Measurements from ENCODE around the gene CLN3. TPM values are rescaled to one million over a fixed set of nuclear protein-coding genes. Genes with fewer than 3 reads are reported as not detected.

Gene CLN3
- total RNA-seq, 1 donor from 2014 or later: 4.4 TPM

DNA sequence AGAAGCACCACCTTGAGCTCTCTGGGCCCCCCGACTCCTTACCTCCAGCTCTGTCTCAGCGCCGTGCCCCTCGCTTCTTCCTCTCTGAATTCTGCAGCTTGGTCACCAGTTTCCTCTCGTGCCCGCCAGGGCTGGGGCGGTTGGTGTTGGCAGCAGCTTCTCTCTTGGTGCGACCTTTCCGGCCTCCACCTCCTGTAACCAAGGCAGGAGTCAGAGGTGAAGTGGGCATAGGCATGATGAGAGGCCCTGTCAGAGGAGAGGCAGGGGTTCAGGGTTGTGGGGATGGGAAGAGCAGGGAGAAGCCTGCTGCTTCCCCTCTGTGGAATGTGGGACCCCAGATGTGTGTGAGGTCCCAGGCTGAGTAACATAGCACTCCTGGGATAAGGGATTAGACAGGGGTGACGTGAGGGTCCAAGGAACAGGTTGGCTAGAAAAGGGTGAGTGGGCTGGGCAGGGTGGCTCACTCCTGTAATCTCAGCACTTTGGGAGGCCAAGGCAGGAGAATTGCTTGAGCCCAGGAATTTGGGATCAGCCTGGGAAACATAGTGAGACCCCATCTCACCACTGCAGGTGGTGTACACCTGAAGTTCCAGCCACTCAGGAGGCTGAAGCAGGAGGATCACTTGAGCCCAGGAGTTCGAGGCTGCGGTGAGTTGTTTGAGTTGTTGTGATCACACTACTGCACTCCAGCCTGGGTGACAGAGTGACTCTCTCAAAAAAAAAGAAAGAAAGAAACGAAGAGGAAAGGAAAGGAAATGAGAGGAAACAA, 46.3 kb upstream of the CLN3 start:
- no peaks in the 10 kb centered on the region for H4K20me1 ChIP-seq (ENCODE audit: low read depth)
- H3K4me3 ChIP-seq: no peak overlapping the region
- no peaks in the 10 kb centered on the region for H3K27me3 ChIP-seq
- no peaks in the 10 kb centered on the region for H3K4me1 ChIP-seq
- H3K79me2 ChIP-seq (ENCODE audit: low read depth): no peaks in the 10 kb centered on the region
- DNase-seq (ENCODE audit: low spot score): no peak
- H3K36me3 ChIP-seq: no peaks in the 10 kb centered on the region
- no peak overlapping the region for H3K27ac Mint-ChIP-seq
- no peaks in the 10 kb centered on the region for H3F3A ChIP-seq (ENCODE audit: low read depth)
- H3K27ac ChIP-seq: no peak overlapping the region
- no peak overlapping the region for H3K4me3 Mint-ChIP-seq
- H2AFZ ChIP-seq (replicated peaks): no peak overlapping the region
- H3K27me3 Mint-ChIP-seq (ENCODE audit: insufficient read depth, low read depth): peaks cover 6% of the 10 kb centered on the region
- no peak for TF ChIP-seq EZH2phosphoT487 (IDR thresholded peaks at IDR 0.05)
- TF ChIP-seq EZH2 (IDR thresholded peaks at IDR 0.05): no peak
- TF ChIP-seq, protein P1, sequence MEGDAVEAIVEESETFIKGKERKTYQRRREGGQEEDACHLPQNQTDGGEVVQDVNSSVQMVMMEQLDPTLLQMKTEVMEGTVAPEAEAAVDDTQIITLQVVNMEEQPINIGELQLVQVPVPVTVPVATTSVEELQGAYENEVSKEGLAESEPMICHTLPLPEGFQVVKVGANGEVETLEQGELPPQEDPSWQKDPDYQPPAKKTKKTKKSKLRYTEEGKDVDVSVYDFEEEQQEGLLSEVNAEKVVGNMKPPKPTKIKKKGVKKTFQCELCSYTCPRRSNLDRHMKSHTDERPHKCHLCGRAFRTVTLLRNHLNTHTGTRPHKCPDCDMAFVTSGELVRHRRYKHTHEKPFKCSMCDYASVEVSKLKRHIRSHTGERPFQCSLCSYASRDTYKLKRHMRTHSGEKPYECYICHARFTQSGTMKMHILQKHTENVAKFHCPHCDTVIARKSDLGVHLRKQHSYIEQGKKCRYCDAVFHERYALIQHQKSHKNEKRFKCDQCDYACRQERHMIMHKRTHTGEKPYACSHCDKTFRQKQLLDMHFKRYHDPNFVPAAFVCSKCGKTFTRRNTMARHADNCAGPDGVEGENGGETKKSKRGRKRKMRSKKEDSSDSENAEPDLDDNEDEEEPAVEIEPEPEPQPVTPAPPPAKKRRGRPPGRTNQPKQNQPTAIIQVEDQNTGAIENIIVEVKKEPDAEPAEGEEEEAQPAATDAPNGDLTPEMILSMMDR (IDR thresholded peaks at IDR 0.05): no peak
- peaks cover 7% of the 10 kb centered on the region for H3K4me1 Mint-ChIP-seq
- no peak overlapping the region for H3K4me2 ChIP-seq
- H3K9me3 Mint-ChIP-seq: no peaks in the 10 kb centered on the region
- H3K36me3 Mint-ChIP-seq: no peaks in the 10 kb centered on the region
- H3K9ac ChIP-seq: no peak overlapping the region
- no peaks in the 10 kb centered on the region for H3K9me3 ChIP-seq (ENCODE audit: low read depth)

DNA sequence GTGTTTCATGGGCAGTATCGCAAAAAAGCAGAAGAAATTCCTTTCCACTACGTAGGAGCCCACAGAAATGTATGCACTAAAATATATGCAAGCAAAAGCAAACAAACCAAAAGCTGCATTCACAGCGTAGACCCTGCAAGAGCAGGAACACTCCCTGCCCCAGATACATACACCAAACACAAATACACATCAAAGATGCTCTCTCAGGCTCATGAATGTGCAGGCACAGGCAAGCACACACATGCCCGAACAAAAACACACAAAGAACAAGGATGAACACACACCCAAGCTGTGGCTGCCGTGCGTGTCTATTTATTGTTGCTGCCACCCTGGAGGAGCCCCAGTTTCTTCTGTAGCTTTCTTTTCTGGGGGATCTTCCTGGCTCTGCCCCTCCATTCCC, 45.2 kb upstream of the CLN3 start:
- Histone ChIP-seq H3K27me3 (no peaks in the 10 kb centered on the region), H3K4me1 (no peaks in the 10 kb centered on the region), H3K9me3 (ENCODE audit: low read depth) (no peaks in the 10 kb centered on the region), H3K27ac (no peak overlapping the region), H3K4me2 (no peak overlapping the region), H4K20me1 (ENCODE audit: low read depth) (no peaks in the 10 kb centered on the region), H3K4me3 (no peak overlapping the region), H3K9ac (no peak overlapping the region), H3F3A (ENCODE audit: low read depth) (peaks cover 11% of the 10 kb centered on the region), H2AFZ (replicated peaks) (peak overlapping the region; percentile 5), H3K36me3 (no peaks in the 10 kb centered on the region), H3K79me2 (ENCODE audit: low read depth) (no peaks in the 10 kb centered on the region)
- Mint-ChIP-seq H3K9me3 (no peaks in the 10 kb centered on the region), H3K4me3 (no peak overlapping the region), H3K27ac (peak overlapping the region; percentile 47), H3K27me3 (ENCODE audit: insufficient read depth, low read depth) (peaks cover 6% of the 10 kb centered on the region), H3K4me1 (peaks cover 4% of the 10 kb centered on the region), H3K36me3 (no peaks in the 10 kb centered on the region)
- TF ChIP-seq, protein P1 (IDR thresholded peaks at IDR 0.05): no peak
- TF ChIP-seq EZH2 (IDR thresholded peaks at IDR 0.05) (no peak), EZH2phosphoT487 (IDR thresholded peaks at IDR 0.05) (no peak)
- DNase-seq (ENCODE audit: low spot score): no peak

DNA sequence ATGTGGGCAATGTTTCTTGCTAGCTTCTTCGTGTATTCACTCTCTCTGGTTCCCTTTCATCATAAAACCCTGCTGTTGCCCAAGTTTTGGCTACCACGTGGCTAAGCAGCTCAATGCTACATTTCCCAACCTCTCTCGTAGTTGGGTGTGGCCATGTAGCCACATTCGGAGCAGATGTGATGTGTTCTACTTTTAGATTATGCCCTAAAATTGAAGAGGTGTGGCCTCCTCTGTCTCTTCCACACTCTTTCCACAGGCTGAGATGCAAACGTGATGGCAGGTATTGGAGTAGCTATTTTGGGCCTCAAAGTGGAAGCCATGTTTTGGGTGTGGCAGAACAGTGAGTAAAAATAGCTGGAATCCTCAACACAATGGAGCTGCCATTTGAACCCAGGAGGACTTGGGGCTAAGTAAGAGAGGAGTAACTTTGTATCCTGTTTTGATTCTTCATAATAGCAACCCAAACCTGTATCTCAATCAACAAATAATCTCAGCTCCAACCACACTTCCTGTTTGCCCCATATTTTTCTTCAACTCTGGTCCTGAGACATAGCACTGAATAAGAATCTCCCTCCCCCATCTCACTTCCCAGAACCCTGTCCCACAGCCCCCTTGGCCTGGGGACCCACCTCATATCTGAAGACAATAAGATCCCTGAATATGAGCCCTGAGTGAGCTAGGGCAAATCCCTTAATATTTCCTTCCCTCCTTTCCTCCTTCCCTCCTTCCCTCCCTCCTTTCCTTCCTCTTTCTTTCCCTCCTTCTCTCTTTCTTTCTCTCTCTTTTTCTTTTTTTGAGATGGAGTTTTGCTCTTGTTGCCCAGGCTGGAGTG, 42.9 kb upstream of the CLN3 start:
- H3K27me3 ChIP-seq: no peaks in the 10 kb centered on the region
- no peak overlapping the region for H3K27ac Mint-ChIP-seq
- H3K9me3 Mint-ChIP-seq: no peaks in the 10 kb centered on the region
- H3K27me3 Mint-ChIP-seq (ENCODE audit: insufficient read depth, low read depth): peaks cover 2% of the 10 kb centered on the region
- no peaks in the 10 kb centered on the region for H3K36me3 ChIP-seq
- no peak overlapping the region for H3K4me2 ChIP-seq
- H3K27ac ChIP-seq: no peak overlapping the region
- TF ChIP-seq EZH2 (IDR thresholded peaks at IDR 0.05): no peak
- no peak for TF ChIP-seq EZH2phosphoT487 (IDR thresholded peaks at IDR 0.05)
- TF ChIP-seq, protein P1 (IDR thresholded peaks at IDR 0.05): no peak
- H3K4me3 Mint-ChIP-seq: no peak overlapping the region
- no peak overlapping the region for H3K4me3 ChIP-seq
- H4K20me1 ChIP-seq (ENCODE audit: low read depth): no peaks in the 10 kb centered on the region
- no peaks in the 10 kb centered on the region for H3K9me3 ChIP-seq (ENCODE audit: low read depth)
- H3K79me2 ChIP-seq (ENCODE audit: low read depth): no peaks in the 10 kb centered on the region
- H3K4me1 ChIP-seq: no peaks in the 10 kb centered on the region
- H3K9ac ChIP-seq: no peak overlapping the region
- DNase-seq (ENCODE audit: low spot score): no peak
- H3F3A ChIP-seq (ENCODE audit: low read depth): peaks cover 16% of the 10 kb centered on the region
- H2AFZ ChIP-seq (replicated peaks): no peak overlapping the region
- peaks cover 5% of the 10 kb centered on the region for H3K4me1 Mint-ChIP-seq
- no peaks in the 10 kb centered on the region for H3K36me3 Mint-ChIP-seq

All from neural progenitor cell (in vitro differentiated cells).